AML-193 (cell line): ENCODE data around the gene EIF3D.
"Not testable (repeated sequence)": the region's sequence is repeated elsewhere in the genome, so short reads cannot be mapped to it uniquely, and the experiment has no call there.

ENCODE experiments used
- DNase-seq, 2 experiments: peaks; one replicate each; lab custom pipeline; 2025; lab: John Stamatoyannopoulos, UW

EIF3D gene

DNA sequence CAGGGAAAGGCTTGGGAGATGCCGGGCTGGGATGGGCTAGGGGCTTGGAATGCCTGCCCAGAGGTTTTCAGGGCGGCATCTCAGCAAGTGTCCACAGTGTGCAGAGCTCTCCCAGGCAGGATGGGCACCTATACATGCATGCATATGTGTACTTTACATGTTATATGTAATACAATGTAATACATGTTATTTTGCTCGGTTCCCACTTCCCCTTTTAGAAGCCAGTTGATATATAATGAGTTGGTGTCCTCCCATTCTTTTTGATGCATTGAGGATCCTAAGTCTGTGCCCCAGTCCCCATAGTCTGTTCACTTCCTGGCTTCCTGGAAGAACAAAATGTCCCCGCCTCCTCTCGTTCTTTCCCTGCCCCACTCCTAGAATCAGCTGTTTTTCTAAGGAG is 20.1 kb upstream of the EIF3D start:
- no peak for DNase-seq

DNA sequence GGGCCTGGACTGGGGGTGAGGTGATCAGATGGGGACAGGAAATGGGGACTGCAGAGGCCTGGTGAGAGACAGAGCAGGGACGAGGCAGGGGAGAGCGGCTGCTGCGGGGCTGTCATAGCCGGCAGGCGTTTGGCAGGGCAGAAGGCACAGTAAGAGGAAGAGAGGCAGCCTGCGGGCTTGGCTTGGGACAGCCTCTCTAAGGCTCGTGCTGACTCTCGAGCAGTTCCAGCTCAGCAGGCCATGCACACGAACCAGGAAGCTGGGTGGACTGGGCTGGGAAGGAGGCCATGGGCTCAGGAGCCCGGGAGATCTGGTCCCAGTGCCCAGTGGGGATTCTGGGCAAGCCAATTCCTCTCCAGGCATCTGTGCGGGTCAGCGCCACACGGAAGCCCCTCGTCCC is 19.6 kb upstream of the EIF3D start:
- DNase-seq = no peak

DNA sequence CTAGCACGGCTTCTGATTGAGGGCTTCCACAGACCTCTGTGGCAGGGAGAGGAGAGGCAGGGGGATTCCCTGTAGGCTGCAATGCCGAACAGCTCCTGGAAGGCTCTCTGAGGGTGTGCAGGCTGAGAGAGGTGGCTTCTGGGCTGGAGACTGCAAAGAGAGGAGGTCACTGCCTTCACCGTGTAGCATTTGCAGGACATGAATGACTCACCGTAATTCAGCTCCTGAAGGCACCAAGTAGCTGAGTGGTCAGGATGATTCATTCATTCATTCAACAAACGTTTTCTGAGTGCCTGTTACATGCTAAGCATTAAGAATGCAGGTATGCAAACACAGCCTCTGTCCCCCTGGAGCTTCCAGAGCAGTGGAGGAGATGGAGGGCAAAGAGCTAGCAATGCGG is 18.0 kb upstream of the EIF3D start:
- DNase-seq = no peak

DNA sequence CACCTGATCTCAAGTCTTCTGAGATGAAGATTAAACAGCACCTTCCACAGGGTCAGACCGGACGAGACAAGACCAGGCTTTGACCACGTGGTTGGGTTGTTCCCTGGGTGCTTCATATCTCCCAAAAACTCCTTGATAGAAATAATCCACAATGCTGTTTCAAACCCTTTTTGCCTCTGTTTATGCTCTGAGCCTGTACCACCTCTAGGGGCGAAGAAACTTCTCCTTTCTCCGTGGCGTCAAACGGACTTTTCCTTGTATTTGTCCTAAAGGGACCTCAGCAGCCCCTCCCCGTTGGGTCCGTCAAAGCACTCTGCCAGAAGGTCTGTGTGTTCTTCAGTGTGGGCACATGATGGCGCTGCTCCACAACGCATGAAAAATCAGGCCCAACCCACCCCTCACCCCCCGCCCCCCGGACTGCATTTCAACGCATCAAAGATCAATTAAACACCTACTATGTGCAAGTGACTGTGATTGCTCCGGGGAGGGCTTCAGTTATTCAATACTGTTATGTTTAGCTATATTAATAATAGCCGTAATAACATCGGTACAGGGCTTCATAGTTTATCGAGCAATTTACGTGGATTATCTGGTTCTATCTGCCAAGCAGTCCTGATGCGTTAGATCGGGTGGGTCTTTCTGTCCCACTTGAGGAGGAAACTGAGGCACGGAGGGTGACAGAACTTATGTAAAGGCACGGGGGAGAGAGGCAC is 17.3 kb upstream of the EIF3D start:
- DNase-seq = peak; percentile 62 to 72

DNA sequence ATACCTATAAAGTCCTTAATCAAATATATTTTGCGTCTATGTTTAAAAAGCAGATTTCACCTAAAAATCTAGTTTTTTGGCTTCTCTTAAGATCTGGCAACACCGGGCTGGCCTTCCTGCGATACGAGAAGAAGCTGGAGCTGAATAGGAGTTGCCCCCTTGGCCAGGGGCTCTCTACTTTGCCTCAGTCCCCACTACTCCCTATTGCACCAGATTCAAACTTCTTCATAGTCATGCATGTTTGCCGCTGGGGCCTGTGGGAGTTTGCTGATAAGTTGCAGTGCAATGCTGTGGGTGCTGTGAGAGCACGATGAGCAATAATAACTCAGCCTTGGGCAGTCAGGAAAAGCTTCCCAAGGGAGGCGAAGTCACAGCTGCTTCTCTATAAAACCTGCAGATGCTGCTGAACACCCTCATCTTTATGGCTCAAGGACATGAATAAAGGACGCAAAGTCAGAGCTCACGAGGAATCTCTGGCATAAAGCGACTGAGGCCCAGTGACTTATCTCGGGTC is 15.2 kb upstream of the EIF3D start:
- no peak for DNase-seq

DNA sequence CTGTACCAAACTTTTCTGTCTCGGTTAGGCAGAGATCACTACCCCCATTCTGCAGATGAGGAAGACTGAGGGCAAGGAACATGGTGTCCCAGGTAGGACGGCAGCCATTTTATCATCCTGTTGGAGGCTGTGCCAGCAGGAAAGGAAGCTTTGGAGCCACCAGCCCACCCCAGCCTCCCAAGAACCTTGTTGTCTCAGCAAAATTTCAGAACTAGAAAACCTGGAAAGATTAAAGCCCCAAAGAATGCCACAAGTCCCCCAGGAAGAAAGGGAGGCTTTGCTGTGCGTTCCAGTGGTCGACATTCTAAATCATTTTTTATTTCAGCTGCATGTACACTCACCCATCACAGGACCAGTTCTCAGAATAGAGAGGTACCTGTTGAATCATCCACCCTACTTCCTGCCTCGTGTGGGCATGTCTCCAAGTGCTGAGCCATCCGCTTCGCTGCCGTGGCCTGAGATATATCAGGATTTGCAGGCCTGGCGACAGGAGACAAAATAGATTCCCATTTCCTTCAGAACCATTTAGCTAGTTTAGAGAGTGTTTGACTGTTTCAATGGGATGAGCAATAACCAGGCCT is 13.0 kb upstream of the EIF3D start:
- DNase-seq = no peak

DNA sequence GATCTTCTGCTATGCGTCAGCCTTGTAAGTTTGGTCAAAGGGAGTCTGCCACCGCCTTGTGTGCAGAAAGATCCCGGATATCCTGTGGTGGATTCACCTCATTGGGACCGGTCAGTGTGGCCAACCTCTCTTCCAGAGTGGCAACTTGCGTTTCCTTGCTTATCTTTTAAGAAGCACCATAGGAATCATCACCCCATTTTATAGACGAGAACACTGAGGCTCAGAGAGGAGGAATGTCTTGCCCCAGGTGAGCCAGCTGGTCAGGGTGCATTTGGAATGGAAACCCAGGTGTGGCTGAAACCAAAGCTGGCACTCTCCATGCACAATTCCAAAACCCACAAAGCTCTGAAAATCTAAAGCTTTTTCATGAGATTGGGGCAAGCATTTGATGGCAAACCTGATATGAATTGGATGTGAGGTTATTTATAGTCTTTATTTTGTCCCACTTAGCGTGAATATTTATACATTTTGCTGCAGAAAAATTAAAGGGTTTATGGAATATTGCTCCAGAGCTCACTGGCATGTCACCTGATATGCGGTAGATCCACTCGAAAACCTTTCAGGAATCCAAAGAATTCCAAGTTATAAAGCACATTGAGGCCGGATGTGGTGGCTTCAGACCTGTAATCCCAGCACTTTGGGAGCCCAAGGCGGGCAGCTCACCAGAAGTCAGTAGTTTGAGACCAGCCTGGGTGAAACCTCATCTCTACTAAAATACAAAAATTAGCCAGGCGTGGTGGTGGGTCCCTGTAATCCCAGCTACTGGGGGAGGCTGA is 12.1 kb upstream of the EIF3D start:
- no peak for DNase-seq

DNA sequence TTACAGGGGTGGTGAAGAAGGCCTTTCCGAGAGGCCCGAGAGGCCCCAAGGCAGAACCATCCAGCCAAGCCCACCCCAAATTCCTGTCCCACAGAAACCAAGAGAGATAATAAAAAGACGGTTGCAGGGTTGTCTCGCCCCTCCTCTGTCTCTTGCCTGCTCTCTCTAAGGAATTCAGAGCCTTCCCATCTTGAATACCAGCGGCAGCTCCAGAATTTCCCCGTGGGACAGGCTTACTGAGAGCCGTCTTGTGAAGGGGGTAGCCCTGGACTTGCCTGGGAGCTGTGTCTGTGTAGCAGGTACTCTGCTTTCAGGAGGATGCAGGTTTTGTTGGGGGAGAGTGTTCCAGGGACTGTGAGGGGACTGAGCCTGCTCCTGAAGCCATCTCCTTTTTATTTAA is 9.6 kb upstream of the EIF3D start:
- no peak for DNase-seq

DNA sequence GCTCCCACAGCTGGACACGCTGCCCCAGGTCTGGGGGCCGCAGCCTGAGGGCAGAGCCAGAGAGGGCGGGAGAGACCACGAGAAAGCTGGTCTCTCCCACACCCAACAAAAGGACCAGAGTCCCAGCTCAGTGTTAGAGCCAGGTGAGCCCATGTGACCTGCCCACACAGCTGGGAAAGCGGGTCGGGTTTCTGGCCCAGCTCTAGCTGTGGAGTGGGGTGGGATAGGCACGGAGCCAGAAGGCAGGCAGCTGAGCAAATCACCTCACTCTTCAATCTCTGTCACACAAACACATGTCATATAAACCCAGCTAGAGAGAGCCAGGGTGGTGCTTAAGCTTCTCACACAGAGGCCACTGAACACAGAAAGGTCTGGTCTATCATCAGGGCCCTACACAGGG is 7.8 kb upstream of the EIF3D start:
- no peak for DNase-seq

DNA sequence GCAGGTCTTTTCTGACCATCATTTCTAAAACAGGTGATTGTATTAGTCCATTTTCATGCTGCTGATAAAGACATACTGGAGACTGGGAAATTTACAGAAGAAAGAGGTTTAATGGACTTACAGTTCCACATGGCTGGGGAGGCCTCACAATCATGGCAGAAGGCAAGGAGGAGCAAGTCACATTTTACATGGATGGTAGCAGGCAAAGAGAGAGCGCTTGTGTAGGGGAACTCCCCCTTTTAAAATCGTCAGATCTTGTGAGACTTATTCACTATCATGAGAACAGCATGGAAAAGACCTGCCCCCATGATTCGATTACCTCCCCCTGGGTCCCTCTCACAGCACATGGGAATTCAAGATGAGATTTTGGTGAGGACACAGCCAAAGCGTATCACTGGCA is 4.4 kb upstream of the EIF3D start:
- DNase-seq = not testable (repeated sequence)

DNA sequence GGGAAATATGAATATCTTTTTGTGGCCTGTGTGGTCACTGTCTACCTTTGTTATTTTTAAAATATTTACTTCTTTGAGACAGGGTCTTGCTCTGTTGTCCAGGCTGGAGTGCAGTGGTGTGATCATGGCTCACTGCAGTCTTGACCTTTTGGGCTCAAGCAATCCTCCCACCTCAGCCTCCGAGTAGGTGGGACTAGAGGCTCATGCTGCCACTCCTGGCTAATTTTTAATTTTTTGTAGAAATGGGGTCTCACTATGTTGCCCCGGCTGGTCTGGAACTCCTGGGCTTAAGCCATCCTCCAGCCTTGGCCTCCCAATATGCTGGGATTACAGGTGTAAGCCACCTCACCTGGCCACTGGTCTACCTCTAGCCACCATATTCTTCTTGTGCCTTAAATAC is 3.5 kb upstream of the EIF3D start:
- DNase-seq = no peak

DNA sequence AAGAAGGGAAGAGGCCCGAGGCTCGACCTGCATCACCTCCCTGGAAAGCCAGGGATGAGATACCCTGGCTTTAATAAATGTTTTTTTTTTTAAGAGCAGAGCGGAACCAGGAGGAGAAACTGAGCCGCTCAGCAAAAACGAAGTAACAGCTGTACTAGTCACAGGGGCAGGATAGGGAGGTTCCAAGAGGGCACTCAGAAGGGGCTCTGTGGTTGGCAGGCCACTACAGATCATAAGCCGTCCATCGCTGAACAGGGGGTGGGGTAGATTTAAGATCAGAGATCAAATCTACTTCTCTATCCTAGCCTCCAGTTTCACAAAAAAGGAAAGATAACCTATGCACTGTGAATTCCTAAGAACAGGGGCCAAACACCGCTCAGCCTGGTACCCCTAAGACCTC is 625 bp downstream of the EIF3D start:
- DNase-seq = no peak

DNA sequence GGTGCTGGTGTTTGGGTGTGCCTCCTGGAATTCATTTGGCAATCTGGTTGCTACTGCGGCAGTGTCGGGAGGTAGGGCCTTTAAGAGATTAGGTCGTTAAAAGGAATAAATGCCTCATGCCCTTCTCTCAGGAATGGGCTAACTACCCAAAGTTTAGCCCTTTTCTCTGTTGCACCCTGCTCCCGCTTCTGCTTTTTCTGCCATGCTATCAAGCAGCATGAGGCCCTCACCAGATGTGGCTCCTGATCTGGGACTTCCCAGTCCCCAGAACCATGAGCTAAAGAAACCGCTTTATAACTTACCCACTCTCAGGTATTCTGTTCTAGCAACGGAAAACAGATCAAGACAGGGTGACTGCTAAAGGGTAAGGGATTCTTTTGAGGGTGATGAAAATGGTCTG is 6.3 kb downstream of the EIF3D start:
- no peak for DNase-seq

DNA sequence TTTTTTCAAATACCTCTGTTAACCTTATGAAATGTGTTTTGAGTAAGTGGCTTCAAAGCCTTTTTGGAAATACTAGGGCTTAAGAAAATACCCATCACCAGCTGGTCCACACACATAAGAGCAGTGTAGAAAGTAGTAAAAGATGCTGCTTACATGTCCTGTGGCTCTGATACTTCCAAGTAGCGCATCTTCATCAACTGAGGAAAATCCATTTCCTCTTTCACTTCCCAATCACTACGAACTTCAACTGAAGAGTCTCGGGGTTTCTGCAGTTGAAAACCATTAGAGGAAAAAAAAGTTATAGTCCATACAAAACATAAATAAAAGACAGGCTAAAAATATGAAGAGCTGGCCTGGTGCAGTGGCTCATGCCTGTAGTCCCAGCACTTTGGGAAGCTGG is 8.5 kb downstream of the EIF3D start:
- no peak for DNase-seq

DNA sequence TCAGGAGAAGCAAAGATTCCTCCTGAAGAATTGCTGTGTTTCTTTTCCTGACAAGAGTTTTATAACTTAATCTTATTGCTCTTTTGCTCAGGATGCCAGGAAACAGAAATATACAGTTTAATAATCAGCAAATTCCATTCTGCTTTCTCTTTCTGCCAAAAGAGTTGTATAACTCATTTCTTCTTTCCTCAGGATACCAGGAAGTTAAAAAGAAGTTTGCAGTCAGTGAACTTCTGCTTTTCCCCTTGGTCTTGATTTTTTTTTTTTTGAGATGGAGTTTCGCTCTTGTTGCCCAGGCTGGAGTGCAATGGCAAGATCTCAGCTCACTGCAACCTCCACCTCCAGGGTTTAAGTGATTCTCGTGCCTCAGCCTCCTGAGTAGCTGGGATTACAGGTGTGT is 9.1 kb downstream of the EIF3D start:
- peak; percentile 40 to 43 for DNase-seq

DNA sequence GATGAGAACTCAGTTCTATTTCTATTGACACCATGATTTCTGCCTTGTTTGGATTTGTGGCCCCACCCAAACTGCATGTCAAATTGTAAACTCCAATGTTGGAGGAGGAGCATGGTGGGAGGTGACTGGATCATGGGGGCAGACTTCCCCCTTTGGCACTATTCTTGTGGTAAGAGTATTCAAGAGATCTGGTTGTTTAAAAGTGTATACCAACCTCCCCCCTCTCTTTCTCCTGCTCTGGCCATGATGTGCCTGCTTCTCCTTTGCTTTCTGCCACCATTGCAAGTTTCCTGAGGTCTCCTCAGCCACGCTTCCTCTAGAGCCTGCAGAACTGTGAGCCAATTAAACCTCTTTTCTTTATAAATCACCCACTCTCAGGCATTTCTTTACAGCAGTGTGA is 14.2 kb downstream of the EIF3D start:
- no peak for DNase-seq

DNA sequence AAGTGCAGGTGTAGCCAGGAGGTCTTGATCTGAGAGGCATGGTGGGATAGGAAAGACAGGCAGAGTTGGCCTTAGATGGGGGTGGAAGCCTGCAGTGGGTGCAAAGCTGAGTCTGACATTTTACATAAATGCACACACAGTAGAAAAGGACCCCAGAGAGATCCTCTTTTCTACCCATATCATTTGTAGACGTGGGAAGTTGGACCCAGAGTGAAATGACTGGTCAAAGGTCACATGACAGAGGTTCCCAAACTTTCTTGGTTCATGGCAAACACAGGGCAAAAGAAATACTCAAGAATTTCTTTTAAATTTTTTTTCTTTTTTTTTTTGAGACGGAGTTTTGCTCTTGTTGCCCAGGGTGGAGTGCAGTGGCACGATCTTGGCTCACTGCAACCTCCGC is 16.0 kb downstream of the EIF3D start:
- DNase-seq = no peak

DNA sequence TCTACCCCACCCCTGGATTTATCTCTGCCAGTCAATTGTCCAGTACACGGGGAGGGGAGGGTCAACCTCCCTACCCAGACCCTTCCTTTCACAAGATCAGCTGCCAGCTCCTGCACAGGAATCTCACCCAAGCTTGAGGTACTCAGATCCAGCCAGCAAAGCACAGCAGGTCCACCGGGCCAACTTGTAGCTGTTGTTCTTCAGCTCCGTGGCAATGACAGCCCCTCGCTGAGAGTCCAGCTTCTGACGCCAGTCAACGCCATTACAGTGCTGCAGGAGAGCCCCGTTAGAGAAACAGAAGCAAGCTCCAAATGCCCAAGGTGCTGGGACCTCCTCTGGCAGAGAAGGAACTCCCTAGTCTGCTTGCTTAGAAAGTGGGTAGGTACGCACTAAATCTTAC is 16.6 kb downstream of the EIF3D start:
- DNase-seq = no peak

DNA sequence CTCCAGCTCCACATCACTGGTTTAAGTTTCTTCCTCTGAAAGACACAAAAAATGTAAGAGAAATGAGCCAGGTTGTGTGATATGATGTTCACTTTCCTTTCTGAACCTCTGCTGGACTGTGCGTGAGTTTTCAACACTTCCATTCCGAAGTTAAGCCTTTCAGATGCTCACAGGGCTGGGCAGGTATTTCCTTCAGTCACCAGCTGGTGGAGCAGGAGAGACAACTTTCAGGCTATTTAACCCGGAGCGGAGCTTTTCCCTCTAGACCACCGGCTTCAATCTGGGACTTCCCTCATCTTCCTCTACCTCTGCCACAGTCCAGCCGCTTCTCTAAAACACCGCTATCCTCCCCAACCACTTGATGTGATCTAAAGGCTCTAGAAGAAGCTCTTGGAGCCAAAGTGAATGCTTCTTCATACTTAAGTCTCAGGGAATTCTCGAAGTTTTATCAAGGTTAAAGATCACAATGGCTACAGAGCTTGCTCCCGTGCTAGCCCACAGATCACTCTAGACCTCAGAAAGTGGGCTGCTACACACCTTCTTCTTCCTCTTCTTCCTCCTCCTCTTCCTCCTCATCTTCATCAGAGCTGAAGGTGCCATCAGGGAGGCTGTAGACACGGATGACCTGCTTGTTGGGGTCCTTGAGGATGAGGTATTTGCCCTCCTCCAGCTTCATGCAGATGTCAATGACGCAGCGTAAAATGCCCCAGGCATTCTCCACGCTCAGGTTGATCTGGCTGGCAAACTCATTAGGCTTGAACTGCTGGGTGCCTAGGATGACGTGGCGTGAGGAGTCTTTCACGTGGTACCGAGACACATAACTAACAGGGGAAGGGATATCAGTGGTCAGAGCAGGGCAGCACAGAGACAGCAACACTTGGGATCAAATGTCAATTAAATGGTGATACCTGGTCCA is 17.7 kb downstream of the EIF3D start:
- DNase-seq = peak; percentile 14 to 37

DNA sequence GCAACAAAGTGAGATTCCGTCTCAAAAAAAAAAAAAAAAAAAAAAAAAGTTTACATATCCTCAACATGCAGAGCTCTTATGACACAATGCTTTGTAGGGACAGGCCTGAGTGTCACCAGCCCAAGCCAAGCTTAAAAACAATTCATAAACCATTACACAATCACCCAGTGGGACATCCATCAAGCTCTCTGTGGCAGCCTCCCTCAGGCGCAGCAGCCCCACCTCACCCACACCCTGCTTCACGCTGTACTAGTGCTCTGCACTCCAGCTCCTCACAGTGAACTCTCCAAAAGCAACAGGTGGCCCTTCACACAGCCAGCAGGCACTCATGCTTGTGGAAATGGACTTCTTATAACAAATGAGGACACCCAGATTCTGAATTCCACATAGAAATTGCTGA is 18.6 kb downstream of the EIF3D start:
- DNase-seq = no peak

DNA sequence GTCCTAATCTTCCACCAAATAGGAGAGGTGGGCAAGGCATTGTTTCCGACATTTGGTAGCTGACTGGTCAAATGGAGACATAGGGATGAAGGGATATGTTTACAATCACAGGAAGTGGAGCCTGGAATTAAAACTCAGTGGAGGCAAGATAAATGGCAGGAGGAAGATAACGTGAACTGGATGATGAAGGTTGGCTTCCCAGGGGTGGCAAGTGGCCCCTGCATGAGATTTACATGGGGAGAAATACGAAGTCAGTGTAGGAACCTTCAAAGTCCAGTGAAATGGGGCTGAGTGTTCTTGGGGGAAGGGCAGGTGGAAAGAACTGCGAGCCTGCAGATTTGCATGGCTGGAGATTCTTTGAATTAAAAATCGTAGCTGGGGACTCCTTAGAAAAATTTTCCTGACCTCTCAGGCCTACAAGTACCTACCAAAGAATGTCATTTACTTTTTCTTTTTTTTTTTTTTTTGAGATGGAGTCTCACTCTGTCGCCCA is 21.4 kb downstream of the EIF3D start:
- DNase-seq = no peak
